PFSK-1 (cell line): ENCODE measurements around the gene DCHS1.

ENCODE experiments used
- FOXP2 ChIP-seq: optimal IDR thresholded peaks from 2 replicates; pipeline ENCODE3; 2011; ENCODE audit warnings: borderline replicate concordance, control low read depth, inconsistent platforms; ENCODE audit not compliant: insufficient read depth; ENCODE audit errors: extremely low read length, extremely low read depth
- POLR2AphosphoS5 ChIP-seq: IDR thresholded peaks from 2 replicates; pipeline ENCODE4 v1.6.1; 2012; ENCODE audit warnings: low read depth, mild to moderate bottlenecking, control low read depth, low read length, moderate library complexity
- REST ChIP-seq, 2 experiments: IDR thresholded peaks; 2 replicates each; pipeline versions ENCODE4 v1.6.1 to v1.8.0; 2011 to 2012; ENCODE audit warnings: low read depth in 2 of 2, low read length in 2 of 2, control low read depth in 1 of 2, inconsistent platforms in 1 of 2, mild to moderate bottlenecking in 1 of 2, moderate library complexity in 1 of 2; ENCODE audit not compliant: insufficient read depth in 1 of 2
- SIN3A ChIP-seq: IDR thresholded peaks from 2 replicates; pipeline ENCODE4 v1.6.1; 2012; ENCODE audit warnings: mild to moderate bottlenecking, low read length, moderate library complexity, borderline replicate concordance; ENCODE audit not compliant: insufficient read depth
- TAF1 ChIP-seq: IDR thresholded peaks from 2 replicates; pipeline ENCODE4 v1.6.1; 2012; ENCODE audit warnings: low read length, control low read depth, borderline replicate concordance; ENCODE audit not compliant: insufficient read depth

GRCh38 chr11:6660712-6661111 is 5.1 kb upstream of the DCHS1 start:
- no peak for TF ChIP-seq POLR2AphosphoS5
- no peak for TF ChIP-seq REST (IDR thresholded peaks at IDR 0.05; ENCODE audit: insufficient read depth in 1 of 2, low read depth in 2 of 2, low read length in 2 of 2)
- TF ChIP-seq TAF1, result no peak
- TF ChIP-seq SIN3A, result no peak
- no peak for TF ChIP-seq FOXP2
